ENCODE data around the gene MYBPHL. TPM values are rescaled to one million over a fixed set of nuclear protein-coding genes. Genes with fewer than 3 reads are reported as not detected.

The MYBPHL gene
- total RNA-seq, 1 donor from 2014 or later = not detected

GRCh38 chr1:109269212-109269980 is 37.4 kb downstream of the MYBPHL start:
- intact Hi-C loops (cut with micrococcal nuclease) = no loop called here
- ATAC-seq (ENCODE audit: low read depth) (no peak), DNase-seq (no peak)
- Mint-ChIP-seq H3K9me3 (no peaks in the 10 kb centered on the region), H3K4me3 (no peak overlapping the region), H3K36me3 (ENCODE audit: low read depth) (no peaks in the 10 kb centered on the region), H3K27me3 (no peaks in the 10 kb centered on the region), H3K27ac (no peak overlapping the region), H3K4me1 (no peaks in the 10 kb centered on the region)
- ChIA-PET CTCF (no interaction called here), POLR2A (interaction anchor here (0.6 kb wide), 1 partner anchor 122 kb away, joined by 3 read pairs; no protein-coding TSS in a partner anchor)
- no peak for TF ChIP-seq CTCF (IDR thresholded peaks at IDR 0.05)

GRCh38 chr1:109268431-109269211 is 38.2 kb downstream of the MYBPHL start:
- no peak for TF ChIP-seq CTCF (IDR thresholded peaks at IDR 0.05)
- Mint-ChIP-seq H3K36me3 (ENCODE audit: low read depth) (no peaks in the 10 kb centered on the region), H3K27me3 (no peaks in the 10 kb centered on the region), H3K9me3 (no peaks in the 10 kb centered on the region), H3K4me3 (no peak overlapping the region), H3K4me1 (peaks cover 2% of the 10 kb centered on the region), H3K27ac (no peak overlapping the region)
- DNase-seq = no peak
- intact Hi-C loops (cut with micrococcal nuclease) = no loop called here
- ChIA-PET CTCF (interaction anchor here (1.0 kb wide), 1 partner anchor 264 kb away, joined by 4 read pairs; no protein-coding TSS in a partner anchor), POLR2A (no interaction called here)
- ATAC-seq (ENCODE audit: low read depth) = no peak

- Mint-ChIP-seq H3K9me3 (no peaks in the 10 kb centered on the region), H3K36me3 (ENCODE audit: low read depth) (no peaks in the 10 kb centered on the region), H3K4me3 (no peak overlapping the region), H3K4me1 (peaks cover 4% of the 10 kb centered on the region), H3K27ac (no peak overlapping the region), H3K27me3 (peaks cover 2% of the 10 kb centered on the region)
- intact Hi-C loops (cut with micrococcal nuclease) = no loop called here
- no peak for ATAC-seq (ENCODE audit: low read depth)
- DNase-seq = no peak
- ChIA-PET POLR2A (no interaction called here), CTCF (interaction anchor here (1.0 kb wide), 1 partner anchor 265 kb away, joined by 4 read pairs; no protein-coding TSS in a partner anchor)
- TF ChIP-seq CTCF (IDR thresholded peaks at IDR 0.05) = no peak
These were observed 39.0 kb downstream of the MYBPHL start for GRCh38 chr1:109267743-109268300.

- H3K4me3 Mint-ChIP-seq = no peak overlapping the region
- H3K27me3 Mint-ChIP-seq = peaks cover 2% of the 10 kb centered on the region
- POLR2A ChIA-PET = no interaction called here
- no peaks in the 10 kb centered on the region for H3K9me3 Mint-ChIP-seq
- intact Hi-C loops (cut with micrococcal nuclease) = no loop called here
- no peak overlapping the region for H3K27ac Mint-ChIP-seq
- ATAC-seq (ENCODE audit: low read depth) = no peak
- H3K4me1 Mint-ChIP-seq = peaks cover 4% of the 10 kb centered on the region
- TF ChIP-seq CTCF (IDR thresholded peaks at IDR 0.05) = no peak
- H3K36me3 Mint-ChIP-seq (ENCODE audit: low read depth) = no peaks in the 10 kb centered on the region
- CTCF ChIA-PET = interaction anchor here (0.6 kb wide), 1 partner anchor 86 kb away, joined by 3 read pairs; no protein-coding TSS in a partner anchor
- no peak for DNase-seq
These were observed 39.8 kb downstream of the MYBPHL start for GRCh38 chr1:109266965-109267364.

Data from activated B cell treated with CpG ODN at 0.5 μM for 24 hours (primary cell).